Transverse colon (tissue), 3 donors: ENCODE measurements around the gene SKA2.

Source experiments
- CTCF ChIP-seq, 5 experiments: fragments of 200-600 bp in 3 of 5; fragments of 450-650 bp in 2 of 5; sonication (generic) in 3 of 5; IDR thresholded peaks; 1 replicate in 2 of 5; 2 replicates in 3 of 5; pipeline ENCODE4 v1.5.1; 2016 to 2017; ENCODE audit warnings: antibody characterized with exemption in 5 of 5, inconsistent platforms in 3 of 5, mild to moderate bottlenecking in 2 of 5, moderate library complexity in 1 of 5
- POLR2A ChIP-seq: fragments of 450-650 bp; IDR thresholded peaks from one replicate; pipeline ENCODE4 v1.6.1; 2016; ENCODE audit warnings: antibody characterized with exemption, mild to moderate bottlenecking, moderate library complexity

- TF ChIP-seq CTCF (IDR thresholded peaks at IDR 0.05), result no peak
- TF ChIP-seq POLR2A, result no peak
These were observed 12.6 kb upstream of the SKA2 start for GRCh38 chr17:59167571-59168001.
